Measurements from ENCODE around the gene RLBP1.

GRCh38 chr15:89243046-89243690 is 21.8 kb upstream of the RLBP1 start:
- TF ChIP-seq EP300 (conservative IDR thresholded peaks at IDR 0.05; ENCODE audit: poor library complexity, severe bottlenecking) (no peak), CTCF (IDR thresholded peaks at IDR 0.05; ENCODE audit: poor library complexity, severe bottlenecking) (no peak)

Data from neural cell (in vitro differentiated cells).